K562 treated with DMSO at 1 percent for 12 hours (cell line): Measurements from ENCODE around the gene PASD1. TPM values are rescaled to one million over a fixed set of nuclear protein-coding genes. Genes with fewer than 3 reads are reported as not detected.

Experiments
- total RNA-seq: library from RNA; unstranded; fragments of 300-600 nt; gene quantifications from 2 replicates; pipeline ENCODE4 v1.2.3, GENCODE V29; 2022; ENCODE audit not compliant: insufficient read depth

The PASD1 gene, protein sequence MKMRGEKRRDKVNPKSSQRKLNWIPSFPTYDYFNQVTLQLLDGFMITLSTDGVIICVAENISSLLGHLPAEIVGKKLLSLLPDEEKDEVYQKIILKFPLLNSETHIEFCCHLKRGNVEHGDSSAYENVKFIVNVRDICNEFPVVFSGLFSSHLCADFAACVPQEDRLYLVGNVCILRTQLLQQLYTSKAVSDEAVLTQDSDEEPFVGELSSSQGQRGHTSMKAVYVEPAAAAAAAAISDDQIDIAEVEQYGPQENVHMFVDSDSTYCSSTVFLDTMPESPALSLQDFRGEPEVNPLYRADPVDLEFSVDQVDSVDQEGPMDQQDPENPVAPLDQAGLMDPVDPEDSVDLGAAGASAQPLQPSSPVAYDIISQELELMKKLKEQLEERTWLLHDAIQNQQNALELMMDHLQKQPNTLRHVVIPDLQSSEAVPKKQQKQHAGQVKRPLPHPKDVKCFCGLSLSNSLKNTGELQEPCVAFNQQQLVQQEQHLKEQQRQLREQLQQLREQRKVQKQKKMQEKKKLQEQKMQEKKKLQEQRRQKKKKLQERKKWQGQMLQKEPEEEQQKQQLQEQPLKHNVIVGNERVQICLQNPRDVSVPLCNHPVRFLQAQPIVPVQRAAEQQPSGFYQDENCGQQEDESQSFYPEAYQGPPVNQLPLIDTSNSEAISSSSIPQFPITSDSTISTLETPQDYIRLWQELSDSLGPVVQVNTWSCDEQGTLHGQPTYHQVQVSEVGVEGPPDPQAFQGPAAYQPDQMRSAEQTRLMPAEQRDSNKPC
- total RNA-seq: 5.6 and 9.8 TPM in 2 replicates

DNA sequence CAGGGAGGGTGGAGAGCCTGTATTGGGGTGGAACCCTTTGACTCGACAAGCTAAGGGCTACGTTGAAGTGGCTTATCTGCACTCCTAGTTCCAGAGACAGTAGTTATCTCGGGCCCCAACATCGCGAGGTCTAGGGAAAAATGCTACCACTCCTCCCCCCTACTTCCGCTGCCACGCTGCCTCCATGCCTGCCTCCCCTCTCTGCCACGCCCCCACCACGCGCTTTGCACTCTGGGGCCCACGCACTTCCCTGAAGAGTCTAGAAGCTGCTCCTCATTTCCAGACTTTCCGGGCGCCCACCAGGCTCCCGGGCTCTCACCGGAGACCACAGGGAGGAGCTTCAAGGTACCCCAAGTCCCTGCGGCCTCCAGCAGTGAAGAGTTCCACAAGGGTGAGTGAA, at the start of gene PASD1:
TSS of gene PASD1 (plus strand) at position 227 of the 400 bp plus-strand sequence. CDS start 37,879 bp downstream, outside the sequence.

DNA sequence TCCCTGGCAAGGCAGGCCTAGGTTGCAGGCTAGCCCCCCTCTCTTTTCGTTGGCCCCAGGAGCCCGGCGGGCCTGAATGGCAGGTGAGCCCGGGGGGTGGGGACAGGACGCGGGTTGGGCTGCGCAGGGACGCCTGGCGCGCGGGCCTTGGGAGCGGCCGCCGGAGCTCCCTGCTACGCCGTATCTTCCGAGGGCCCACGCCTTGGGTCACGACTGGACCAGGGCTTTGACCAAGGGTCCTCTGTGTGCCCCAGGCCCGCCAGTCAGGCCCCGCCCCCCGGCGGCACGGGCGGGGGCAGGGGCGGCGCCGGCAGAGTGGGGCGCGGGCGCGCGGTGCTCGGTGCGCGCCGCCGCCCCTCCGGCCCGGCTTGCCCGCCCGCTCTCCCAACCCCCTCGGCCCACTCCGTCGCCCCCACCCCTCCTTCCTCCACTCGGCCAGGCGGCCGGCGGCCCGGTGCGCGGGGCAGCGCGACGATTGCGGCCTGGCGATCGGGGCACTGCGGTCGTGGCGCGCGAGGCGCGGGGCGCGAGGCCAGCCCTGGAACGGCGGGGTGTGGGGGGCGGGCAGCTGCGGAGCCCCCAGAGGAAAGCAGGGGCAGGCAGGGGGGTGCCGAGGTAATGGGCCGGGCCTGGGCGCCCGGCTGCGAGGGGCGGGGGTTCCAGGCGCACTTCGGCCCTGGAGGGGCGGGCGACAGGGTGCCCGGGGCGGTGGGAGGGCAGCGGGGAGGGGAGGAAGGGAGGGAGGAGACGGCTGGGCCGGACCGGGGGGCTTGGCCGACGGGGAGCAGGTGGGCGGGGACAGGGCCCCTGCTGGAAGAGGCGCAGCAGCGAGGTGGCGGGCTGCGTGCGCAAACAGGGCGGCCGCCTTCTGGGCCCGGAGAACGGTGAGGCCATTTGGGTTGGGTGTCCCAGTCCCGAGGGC, 131.4 kb downstream of the PASD1 start, which contains the start of gene PRRG3:
TSS of gene PRRG3 (plus strand) at position 798 of the 922 bp plus-strand sequence. CDS start 3,357 bp downstream, outside the sequence.

DNA sequence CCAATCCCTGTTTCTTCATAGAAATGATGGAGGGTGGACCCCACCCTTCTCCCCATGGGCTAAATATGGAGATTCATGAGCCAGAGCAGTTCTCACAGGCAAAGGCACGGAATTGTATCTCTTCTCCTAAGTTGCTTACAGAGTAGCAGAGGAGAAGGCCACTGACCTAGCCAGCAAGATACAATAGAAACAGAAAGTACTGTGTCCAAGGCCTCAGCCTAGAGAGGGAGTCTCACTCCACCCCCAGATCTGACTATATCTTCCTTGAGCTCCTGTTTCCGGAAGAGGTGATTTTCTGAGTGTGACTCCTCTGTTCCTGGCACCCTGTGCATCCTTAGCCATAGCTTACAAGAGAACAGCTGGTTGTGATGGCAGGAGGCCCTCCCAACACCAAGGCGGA, 152.3 kb downstream of the PASD1 start, which contains the start of gene FATE1:
TSS of gene FATE1 (plus strand) at position 284 of the 400 bp plus-strand sequence. CDS start at position 369, 85 bp downstream.

Other genes with a start within 250 kb of the PASD1 start
- 7.3 and 15.5 TPM in 2 replicates for gene VMA21, start 166.5 kb upstream of the PASD1 start, total RNA-seq
- gene PRRG3, start 131.8 kb downstream of the PASD1 start, total RNA-seq: not detected in 2 replicates
- gene FATE1, start 152.4 kb downstream of the PASD1 start, total RNA-seq: not detected in 2 replicates
- gene CNGA2, start 171.1 kb downstream of the PASD1 start, total RNA-seq: not detected in 2 replicates